MV-4-11 (cell line): Measurements from ENCODE around the gene PUS3.

ENCODE experiments used
- DNase-seq: peaks from one replicate; lab custom pipeline; 2025; lab: John Stamatoyannopoulos, UW

PUS3 gene

GRCh38 chr11:125941619-125942611 lies 38.9 kb upstream of the PUS3 start:
- DNase-seq, result no peak

- DNase-seq, result no peak
Measured at GRCh38 chr11:125941267-125941618, 38.2 kb upstream of the PUS3 start.

DNA sequence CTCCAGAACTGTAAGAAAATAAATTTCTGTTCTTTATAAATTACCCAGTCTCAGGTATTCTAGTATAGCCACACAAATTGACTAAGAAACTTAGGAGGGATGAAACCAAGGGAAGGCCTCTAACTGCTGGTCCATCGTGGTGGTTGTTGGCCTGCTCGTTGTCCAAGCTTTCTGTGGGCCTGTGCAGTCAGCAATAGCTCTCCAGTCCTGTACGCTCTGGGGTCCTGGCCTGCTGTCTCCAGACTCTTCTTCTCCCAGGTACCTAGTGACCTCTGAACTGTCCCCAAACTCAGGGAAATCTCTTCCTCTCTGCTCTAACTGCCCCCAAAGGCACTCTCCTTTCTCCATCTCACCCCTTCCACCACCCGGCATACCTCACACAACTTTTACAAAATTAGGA lies 37.1 kb upstream of the PUS3 start:
- DNase-seq, result no peak

DNA sequence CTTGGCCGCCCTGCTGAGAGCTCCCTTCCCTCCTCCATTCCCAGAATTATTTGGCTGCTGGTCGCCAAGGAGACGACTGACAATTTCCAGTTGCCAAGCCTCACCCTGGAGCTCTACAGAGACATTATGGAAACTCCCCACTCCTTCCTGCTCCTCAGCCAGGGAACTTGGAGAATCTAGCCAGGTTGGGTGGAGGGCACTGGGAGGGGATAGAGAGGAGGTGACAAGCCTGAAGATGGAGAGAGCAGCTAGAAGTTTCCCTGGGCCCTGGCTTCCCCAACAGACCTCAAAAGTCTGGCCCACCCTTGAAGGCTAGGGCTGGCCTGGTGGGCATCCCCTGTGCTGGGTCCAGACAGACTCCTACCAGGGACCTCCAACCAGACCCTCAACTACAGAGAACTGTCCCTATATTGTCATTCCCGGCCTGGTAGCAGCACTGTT lies 36.1 kb upstream of the PUS3 start:
- no peak for DNase-seq

DNA sequence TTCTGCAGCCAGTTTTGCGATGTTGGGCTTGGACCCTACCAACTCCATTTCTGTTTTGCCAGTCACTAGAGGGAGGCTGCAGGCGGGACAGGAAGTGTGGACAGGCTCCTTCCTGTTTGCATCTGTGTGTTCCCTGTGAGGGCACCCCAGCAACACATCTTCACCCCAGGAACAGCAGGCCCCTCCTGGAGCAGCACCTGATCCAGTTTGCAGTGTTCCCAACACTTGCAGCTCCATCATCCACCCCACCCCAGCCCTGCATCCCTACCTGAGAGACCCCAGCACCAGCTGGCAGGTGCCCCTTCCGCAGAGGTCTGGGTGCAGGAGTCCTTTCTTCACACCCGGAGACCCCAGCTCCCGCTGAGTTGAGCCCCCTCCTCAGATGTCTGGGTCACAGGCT lies 35.4 kb upstream of the PUS3 start:
- DNase-seq, result no peak

DNA sequence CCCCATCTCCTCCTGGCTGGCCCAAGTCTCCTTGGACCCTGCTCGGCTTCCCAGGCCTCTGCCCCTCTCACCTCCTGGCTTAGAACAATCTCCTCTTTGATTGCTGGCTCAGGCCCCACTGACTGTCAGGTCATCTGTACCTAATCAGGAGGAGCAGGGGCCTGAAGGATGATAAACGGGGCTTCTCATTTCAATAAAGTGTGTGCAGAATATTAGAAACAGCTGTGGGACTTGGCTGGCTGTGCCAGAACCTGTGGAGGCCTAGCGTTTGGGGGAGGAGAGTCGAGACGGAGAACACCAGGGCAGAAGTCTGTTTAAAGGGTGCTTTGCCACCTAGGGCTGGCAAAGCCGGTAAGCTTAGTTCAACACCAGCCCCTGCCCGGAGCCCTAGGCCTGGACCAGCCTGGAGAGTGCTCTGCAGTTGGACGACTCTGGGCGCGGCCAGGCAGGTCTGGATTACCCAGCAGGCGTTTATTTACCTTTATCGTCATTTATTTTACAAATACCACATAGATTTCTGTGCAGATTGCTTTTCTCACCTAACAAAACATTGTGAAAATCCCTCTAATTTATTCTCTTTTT lies 32.7 kb upstream of the PUS3 start:
- no peak for DNase-seq

- DNase-seq, result no peak
Measured at GRCh38 chr11:125935056-125935455, 32.0 kb upstream of the PUS3 start.

- DNase-seq, result no peak
Measured at GRCh38 chr11:125934473-125934872, 31.5 kb upstream of the PUS3 start.

DNA sequence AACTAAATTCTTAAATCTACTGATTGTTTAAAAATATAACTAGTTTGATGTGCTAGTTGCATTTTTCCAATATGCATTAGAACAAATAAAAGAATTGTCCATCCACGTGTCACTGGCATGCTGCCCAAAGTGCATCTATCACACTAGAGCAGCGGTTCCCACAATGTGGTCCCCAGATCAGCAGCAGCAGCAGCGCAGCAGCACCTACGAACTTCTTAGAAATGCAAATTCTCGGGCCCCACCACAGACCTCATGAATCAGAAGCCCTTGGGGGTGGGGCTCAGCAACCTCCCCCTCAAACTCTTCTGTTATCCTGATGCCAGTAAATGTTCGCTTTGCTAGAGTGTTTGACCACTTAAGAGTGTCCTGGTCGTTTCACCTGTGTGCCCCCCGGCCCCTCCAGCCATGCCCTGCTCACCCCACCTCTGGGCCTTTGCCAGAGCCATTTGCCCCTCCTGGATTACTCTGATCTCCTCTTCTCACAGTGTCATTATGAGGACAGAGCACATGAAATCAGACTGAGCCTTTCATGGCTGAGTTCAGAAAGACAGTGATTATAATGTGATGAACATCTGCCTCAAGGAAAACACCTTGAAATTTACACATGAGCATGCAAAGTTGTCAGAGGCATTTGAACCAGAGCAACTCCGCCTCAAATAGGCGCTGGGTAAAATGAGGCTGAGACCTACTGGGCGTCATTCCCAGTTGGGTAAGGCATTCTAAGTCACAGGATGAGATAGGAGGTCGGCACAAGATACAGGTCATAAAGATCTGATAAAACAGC lies 30.2 kb upstream of the PUS3 start:
- DNase-seq, result no peak

DNA sequence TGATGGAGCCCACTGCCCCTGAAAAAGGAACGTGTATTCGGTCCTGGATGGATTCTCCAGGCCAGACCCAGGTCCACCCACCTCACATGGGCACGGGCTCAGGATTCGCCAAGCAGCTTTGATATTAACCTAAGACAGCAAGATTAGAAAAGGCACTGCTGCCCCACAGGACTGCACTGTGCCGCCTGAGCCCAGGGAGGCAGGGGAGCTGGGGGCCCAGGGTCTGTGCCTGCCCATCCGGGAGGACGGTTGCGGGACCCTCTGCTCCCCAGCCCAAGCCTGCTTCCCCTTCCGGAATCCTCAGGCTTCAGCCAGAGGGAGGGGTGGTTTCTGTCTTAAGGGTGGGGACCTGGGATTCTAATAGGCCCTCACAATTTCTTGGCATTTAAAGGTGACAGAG lies 29.3 kb upstream of the PUS3 start:
- DNase-seq, result no peak

GRCh38 chr11:125931668-125932067 lies 28.7 kb upstream of the PUS3 start:
- no peak for DNase-seq

DNA sequence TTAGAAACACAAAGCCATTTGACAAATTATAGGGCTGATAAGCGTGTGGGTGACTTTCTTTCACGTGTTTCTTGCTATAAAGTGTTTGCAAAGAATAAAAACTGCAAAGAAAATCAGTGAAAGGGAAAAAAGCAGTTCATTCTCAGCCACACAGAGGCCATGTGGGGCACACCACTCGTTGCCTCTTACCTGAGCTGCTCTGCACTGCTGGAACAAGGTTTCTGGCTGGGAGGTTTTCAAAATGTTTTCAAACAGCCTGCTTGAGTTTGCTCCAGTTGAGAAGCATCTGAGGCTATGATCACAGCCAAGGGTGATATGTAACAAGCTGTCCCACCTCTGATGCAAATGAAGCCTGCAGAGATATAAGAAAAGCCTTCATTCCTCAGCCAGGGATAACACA lies 28.1 kb upstream of the PUS3 start:
- no peak for DNase-seq

- no peak for DNase-seq
Measured at GRCh38 chr11:125930076-125930450, 27.1 kb upstream of the PUS3 start.

DNA sequence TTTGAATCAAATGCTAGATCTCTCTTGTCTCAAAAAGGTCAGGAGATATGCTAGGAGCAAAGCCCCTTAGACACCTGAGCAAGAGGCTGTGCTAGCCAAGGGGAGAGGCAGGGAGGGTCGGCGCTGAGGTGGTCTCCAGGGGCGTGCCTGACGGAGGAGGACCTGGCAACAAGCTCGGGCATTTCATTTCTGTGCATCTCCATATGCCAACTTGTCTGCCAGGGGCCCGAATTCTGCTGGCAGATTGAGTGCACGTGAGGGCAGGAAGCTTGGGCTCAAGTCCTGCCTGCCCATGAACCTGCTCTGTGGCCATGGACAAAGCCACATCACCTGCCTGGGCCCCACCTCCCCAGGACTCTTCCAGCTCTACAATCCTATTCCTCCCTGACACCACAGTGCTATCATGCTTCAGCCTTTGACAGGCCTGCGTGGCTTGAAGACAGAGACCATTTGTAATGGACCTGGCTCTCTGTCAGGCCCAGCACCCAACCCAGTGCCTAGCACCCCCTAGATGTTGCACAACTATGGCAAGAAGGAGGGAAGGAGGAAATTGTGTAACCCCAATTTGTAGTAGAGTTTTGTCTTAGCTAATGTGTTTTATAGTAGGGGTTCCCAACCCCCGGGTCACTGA lies 26.6 kb upstream of the PUS3 start:
- peak; percentile 53 for DNase-seq

DNA sequence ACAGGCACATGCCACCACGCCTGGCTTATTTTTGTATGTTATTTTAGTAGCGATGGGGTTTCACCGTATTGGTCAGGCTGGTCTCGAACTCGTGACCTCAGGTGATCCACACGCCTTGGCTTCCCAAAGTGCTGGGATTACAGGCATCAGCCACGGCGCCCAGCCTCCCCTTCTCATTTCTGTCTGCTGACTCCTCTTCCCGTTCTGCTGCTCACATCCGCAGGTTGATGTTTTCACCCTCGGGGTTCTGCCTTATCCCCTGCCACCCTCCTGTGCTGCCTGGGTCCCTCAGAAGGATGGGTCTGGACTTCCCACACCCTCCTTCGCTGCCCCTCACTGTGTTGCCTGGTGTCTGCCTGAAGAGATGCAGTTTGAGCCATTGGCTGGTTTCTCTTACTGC lies 23.7 kb upstream of the PUS3 start:
- no peak for DNase-seq

DNA sequence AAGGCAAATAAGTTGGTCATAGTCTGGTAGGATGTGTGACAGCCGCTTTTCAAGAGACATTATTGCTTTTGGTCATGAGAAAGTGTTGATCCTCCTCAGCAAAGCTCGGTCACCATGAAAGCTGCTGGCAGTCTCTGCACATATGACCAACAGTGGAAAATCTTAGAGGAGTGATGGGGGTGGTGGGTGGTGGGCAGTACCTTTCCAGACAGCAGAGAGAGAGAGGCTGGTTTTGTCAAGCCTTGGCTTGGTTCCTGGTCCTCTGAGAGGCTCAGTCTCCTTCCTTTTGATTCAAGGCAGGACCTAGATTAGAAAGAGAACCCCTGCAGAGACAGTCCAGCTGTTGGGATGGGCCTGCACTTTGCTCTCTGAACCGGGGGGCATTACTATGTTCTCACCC lies 22.8 kb upstream of the PUS3 start:
- DNase-seq, result no peak

DNA sequence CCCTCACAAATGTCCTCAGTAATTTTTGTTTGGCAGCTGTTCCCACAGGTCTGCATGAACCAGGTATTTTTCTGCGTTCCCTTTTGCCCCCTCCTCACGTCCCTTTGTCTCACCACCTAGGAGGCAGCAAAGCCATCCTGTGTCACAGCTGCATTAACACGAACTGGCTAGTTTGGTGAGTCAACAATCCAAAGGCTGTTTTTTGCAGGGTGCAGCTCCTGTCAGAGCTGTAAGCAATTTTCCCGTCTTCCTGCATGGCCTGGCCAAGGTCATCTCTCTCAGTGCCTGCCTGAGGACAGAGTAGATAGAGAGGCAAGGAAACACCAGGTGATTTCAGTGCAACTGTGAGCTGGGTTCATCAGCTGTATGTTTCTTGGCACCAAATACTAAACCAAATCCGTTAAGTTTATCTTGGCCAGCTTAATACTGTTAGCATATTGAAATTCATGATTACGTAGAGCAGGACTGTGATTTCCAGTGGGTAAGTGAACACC lies 22.3 kb upstream of the PUS3 start:
- no peak for DNase-seq

- no peak for DNase-seq
Measured at GRCh38 chr11:125924384-125925007, 21.5 kb upstream of the PUS3 start.

DNA sequence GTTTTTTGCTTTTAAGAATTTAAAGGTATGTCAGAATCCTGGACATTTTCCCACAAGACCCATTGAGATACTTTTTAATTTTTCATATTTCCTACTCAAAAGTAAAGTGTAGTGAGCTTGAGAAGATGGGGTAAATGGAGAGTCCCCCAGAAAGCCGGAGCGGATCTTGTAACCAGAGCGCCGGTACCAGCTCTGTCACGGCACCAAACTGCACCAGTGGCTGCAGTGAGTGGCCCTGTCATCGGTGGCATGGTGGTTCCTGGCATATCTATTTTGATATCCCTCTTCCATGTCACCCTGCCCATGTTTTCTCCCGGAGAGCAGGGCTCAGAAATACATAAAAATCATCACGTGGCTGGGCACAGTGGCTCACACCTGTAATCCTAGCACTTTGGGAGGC lies 20.6 kb upstream of the PUS3 start:
- no peak for DNase-seq

GRCh38 chr11:125923012-125923579 lies 20.1 kb upstream of the PUS3 start:
- DNase-seq, result peak; percentile 45

DNA sequence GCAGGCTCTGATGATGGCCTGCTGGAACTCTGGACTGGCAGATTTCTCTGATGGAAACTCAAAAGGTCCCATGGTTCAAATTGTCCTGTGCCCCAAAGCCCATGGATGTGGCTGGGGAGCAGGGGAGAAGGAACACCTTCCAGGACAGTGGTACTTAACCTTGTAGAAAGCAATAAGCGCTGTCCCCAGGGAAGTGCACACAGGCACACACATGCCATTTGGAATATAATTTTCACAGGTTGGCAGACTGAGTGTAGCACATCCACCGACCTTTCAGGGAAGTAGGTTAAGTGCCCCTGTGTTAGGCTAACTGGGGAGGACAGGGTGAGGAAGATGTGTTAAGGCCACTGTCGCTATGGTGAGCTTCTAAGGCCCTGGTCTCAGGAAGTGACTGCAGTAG lies 19.1 kb upstream of the PUS3 start:
- DNase-seq, result no peak
